NT2/D1 (cell line): Measurements from ENCODE around the gene MBP.

Source experiments
- SUZ12 ChIP-seq: IDR thresholded peaks from 2 replicates; pipeline ENCODE4 v1.6.1; 2011; ENCODE audit not compliant: insufficient read length, insufficient read depth; ENCODE audit errors: extremely low read depth
- YY1 ChIP-seq: IDR thresholded peaks from 2 replicates; pipeline ENCODE4 v1.6.1; 2011; ENCODE audit not compliant: insufficient read length, insufficient read depth
- ZNF274 ChIP-seq: IDR thresholded peaks from 2 replicates; pipeline ENCODE4 v1.6.1; 2011; ENCODE audit warnings: mild to moderate bottlenecking, low read depth, low read length

GRCh38 chr18:77071711-77072292 lies 60.8 kb downstream of the MBP start:
- TF ChIP-seq SUZ12 (no peak), ZNF274 (no peak), YY1 (no peak)
